GM12878 (cell line): ENCODE results near the gene NAGK.

Source experiments
- NR2C2 ChIP-seq: IDR thresholded peaks from 2 replicates; pipeline ENCODE4 v1.6.1; 2011; ENCODE audit warnings: borderline replicate concordance, low read depth; ENCODE audit not compliant: control insufficient read depth, insufficient read length
- SMC3 ChIP-seq: IDR thresholded peaks from 2 replicates; pipeline ENCODE4 v1.6.1; 2011; ENCODE audit warnings: low read length, improper control_type of control experiment, borderline replicate concordance
- TF ChIP-seq, protein P1 (sequence below), 3 experiments: IDR thresholded peaks in 2 of 3; conservative IDR thresholded peaks in 1 of 3; 2 replicates each; pipeline ENCODE4 v1.5.1; 2011; ENCODE audit warnings: low read depth in 3 of 3, low read length in 3 of 3, mild to moderate bottlenecking in 3 of 3, control low read depth in 2 of 3, moderate library complexity in 2 of 3, inconsistent platforms in 1 of 3, mixed read lengths in 1 of 3; ENCODE audit not compliant: control insufficient read depth in 2 of 3, insufficient read depth in 1 of 3; ENCODE audit errors: extremely low read depth in 1 of 3

DNA sequence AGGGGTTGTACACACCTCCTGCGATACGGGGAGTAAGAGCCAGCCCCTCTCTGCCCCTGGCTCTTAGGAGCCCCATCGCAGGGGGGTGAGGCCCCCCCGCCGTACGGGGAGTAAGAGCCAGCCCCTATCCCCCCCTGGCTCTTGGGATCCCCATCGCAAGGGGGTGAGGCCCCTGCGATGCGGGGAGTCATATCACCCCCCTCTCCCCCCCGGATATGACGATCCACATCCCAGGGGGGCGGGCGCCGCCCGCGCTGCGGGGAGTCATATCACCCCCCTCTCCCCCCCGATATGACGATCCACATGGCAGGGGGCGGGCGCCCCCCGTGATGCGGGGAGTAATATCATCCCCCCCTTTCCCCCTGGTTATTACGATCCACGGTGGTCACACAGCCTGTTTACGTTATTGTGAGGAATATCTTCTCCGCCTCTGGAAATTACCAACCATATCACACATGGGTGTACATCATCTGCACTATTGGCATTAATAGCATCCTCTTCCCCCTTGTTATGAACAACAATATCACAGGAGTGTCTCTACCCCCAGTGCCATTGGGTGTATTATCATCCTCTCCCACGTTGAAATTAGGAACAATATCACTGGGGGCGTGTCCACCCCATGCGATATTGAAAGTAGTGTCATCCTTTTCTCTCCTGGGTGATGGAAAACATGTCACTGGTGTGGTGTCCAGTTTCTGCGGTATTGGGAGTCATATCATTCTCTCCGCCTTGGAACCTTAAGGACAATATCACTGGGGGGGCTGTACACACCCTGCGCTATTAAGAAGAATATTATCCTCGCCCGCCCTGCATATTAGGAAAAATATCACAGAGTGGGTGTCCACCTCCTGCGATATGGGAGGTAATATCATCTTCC is 24.7 kb upstream of the NAGK start:
- TF ChIP-seq, protein P1, sequence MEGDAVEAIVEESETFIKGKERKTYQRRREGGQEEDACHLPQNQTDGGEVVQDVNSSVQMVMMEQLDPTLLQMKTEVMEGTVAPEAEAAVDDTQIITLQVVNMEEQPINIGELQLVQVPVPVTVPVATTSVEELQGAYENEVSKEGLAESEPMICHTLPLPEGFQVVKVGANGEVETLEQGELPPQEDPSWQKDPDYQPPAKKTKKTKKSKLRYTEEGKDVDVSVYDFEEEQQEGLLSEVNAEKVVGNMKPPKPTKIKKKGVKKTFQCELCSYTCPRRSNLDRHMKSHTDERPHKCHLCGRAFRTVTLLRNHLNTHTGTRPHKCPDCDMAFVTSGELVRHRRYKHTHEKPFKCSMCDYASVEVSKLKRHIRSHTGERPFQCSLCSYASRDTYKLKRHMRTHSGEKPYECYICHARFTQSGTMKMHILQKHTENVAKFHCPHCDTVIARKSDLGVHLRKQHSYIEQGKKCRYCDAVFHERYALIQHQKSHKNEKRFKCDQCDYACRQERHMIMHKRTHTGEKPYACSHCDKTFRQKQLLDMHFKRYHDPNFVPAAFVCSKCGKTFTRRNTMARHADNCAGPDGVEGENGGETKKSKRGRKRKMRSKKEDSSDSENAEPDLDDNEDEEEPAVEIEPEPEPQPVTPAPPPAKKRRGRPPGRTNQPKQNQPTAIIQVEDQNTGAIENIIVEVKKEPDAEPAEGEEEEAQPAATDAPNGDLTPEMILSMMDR (IDR thresholded peaks at IDR 0.05 in 2 of 3, conservative IDR thresholded peaks at IDR 0.05 in 1 of 3; ENCODE audit: control insufficient read depth in 2 of 3, extremely low read depth in 1 of 3, insufficient read depth in 1 of 3, low read depth in 3 of 3, low read length in 3 of 3), result no peak
- TF ChIP-seq SMC3 (no peak), NR2C2 (no peak)
